Activated CD8-positive, alpha-beta memory T cell treated with anti-CD3 and anti-CD28 coated beads for 48 hours (primary cell): ENCODE data around the gene ZNF664.
A peak's percentile ranks its signal among the peaks of the same experiment; 100 is the strongest.

Experiments used
- DNase-seq, 3 experiments: peaks; one replicate each; pipeline ENCODE4 v3.0.0-alpha.2; 2020; ENCODE audit warnings: low read depth in 2 of 3, low spot score in 2 of 3

Gene ZNF664

GRCh38 chr12:123957196-123957595, 15.8 kb upstream of the ZNF664 start:
- DNase-seq: no peak

GRCh38 chr12:123958462-123958861, 14.6 kb upstream of the ZNF664 start:
- no peak for DNase-seq

- no peak for DNase-seq
Measured at GRCh38 chr12:123958876-123959275, 14.1 kb upstream of the ZNF664 start.

GRCh38 chr12:123960029-123960735, 12.8 kb upstream of the ZNF664 start:
- DNase-seq: no peak

- no peak for DNase-seq
Measured at GRCh38 chr12:123960856-123961255, 12.2 kb upstream of the ZNF664 start.

GRCh38 chr12:123961585-123962345, 11.2 kb upstream of the ZNF664 start:
- DNase-seq: no peak

GRCh38 chr12:123962513-123962912, 10.5 kb upstream of the ZNF664 start:
- DNase-seq: no peak

GRCh38 chr12:123963821-123964220, 9.2 kb upstream of the ZNF664 start:
- DNase-seq: no peak

GRCh38 chr12:123965382-123965781, 7.6 kb upstream of the ZNF664 start:
- no peak for DNase-seq

GRCh38 chr12:123966596-123966995, 6.4 kb upstream of the ZNF664 start:
- no peak for DNase-seq

- DNase-seq: no peak
Measured at GRCh38 chr12:123967121-123967586, 5.9 kb upstream of the ZNF664 start.

GRCh38 chr12:123971449-123971769, 1.6 kb upstream of the ZNF664 start:
- DNase-seq: no peak

GRCh38 chr12:123971770-123972456, 1.1 kb upstream of the ZNF664 start:
- DNase-seq: peak; percentile 4 to 17 (median 12)

GRCh38 chr12:123973552-123974341, 732 bp downstream of the ZNF664 start:
- peak; percentile 1 to 19 (median 2) for DNase-seq

GRCh38 chr12:123976227-123976826, 3.3 kb downstream of the ZNF664 start:
- DNase-seq: no peak

GRCh38 chr12:123979566-123979965, 6.6 kb downstream of the ZNF664 start:
- DNase-seq: no peak

- DNase-seq: no peak
Measured at GRCh38 chr12:123982269-123982668, 9.3 kb downstream of the ZNF664 start.

GRCh38 chr12:123983822-123984485, 10.9 kb downstream of the ZNF664 start:
- DNase-seq: no peak

- no peak for DNase-seq
Measured at GRCh38 chr12:123984903-123985302, 11.9 kb downstream of the ZNF664 start.

- no peak for DNase-seq
Measured at GRCh38 chr12:123986374-123986965, 13.5 kb downstream of the ZNF664 start.
